T-cell (primary cell): ENCODE data around the gene CDK17. TPM values are rescaled to one million over a fixed set of nuclear protein-coding genes. Genes with fewer than 3 reads are reported as not detected.

ENCODE experiments used
- ATAC-seq, 4 experiments: fragments of 200-7000 bp in 3 of 4; fragments of 150-1000 bp in 1 of 4; cut with Tn5 transposase; replicated peaks in 1 of 4; 1 replicate in 3 of 4; 2 replicates in 1 of 4; pipeline ENCODE4 v1.10.0; 2021; ENCODE audit warnings: moderate library complexity in 3 of 4, mild to moderate bottlenecking in 2 of 4, moderate number of reproducible peaks in 1 of 4
- CTCF ChIA-PET, 2 donors: fragments of 300-600 bp; sonication (Branson Sonifier 250); formaldehyde crosslinking; loops; one replicate each; lab custom pipeline; 2022; ENCODE audit warnings: antibody characterized with exemption in 2 of 2; lab: Charles Lee
- POLR2A ChIA-PET, 2 donors: fragments of 300-600 bp; sonication (Branson Sonifier 250); formaldehyde crosslinking; loops; one replicate each; lab custom pipeline; 2022; ENCODE audit warnings: antibody characterized with exemption in 2 of 2; lab: Charles Lee
- DNase-seq, 35 experiments: peaks; one replicate each; pipeline versions ENCODE4 v3.0.0 to v3.0.0-alpha.2; 2013 to 2023
- H3K27ac ChIP-seq: one replicate; pipeline ENCODE4 v1.5.1; 2013; ENCODE audit warnings: low read length
- H3K27me3 ChIP-seq, 2 experiments: replicated peaks in 1 of 2; 1 replicate in 1 of 2; 2 replicates in 1 of 2; pipeline versions ENCODE4 v1.6.1 to v1.7.0; 2013; ENCODE audit warnings: low read length in 1 of 2, mixed read lengths in 1 of 2; ENCODE audit not compliant: control insufficient read depth in 2 of 2, insufficient read depth in 2 of 2; ENCODE audit errors: extremely low read depth in 1 of 2
- H3K36me3 ChIP-seq, 2 donors: 1 replicate in 1 of 2; 2 replicates in 1 of 2; pipeline versions ENCODE4 v1.6.1 to v1.7.0; 2013; ENCODE audit warnings: low read length in 1 of 2; ENCODE audit not compliant: control insufficient read depth in 2 of 2, insufficient read depth in 1 of 2; ENCODE audit errors: extremely low read depth in 1 of 2
- H3K4me1 ChIP-seq, 2 experiments: 1 replicate in 1 of 2; 2 replicates in 1 of 2; pipeline versions ENCODE4 v1.6.1 to v1.7.0; 2013; ENCODE audit warnings: low read length in 2 of 2, mixed read lengths in 1 of 2; ENCODE audit not compliant: insufficient read depth in 2 of 2, control insufficient read depth in 1 of 2; ENCODE audit errors: extremely low read depth in 1 of 2
- H3K4me3 ChIP-seq, 2 donors: 1 replicate in 1 of 2; 2 replicates in 1 of 2; pipeline versions ENCODE4 v1.5.1 to v1.7.0; 2013; ENCODE audit warnings: mild to moderate bottlenecking in 2 of 2, low read length in 1 of 2, moderate library complexity in 1 of 2; ENCODE audit not compliant: control insufficient read depth in 1 of 2; ENCODE audit errors: extremely low read depth in 1 of 2
- H3K9me3 ChIP-seq: 2 replicates; pipeline ENCODE4 v1.7.0; 2013
- H3K27ac Mint-ChIP-seq, 2 donors: one replicate each; pipeline ENCODE4 v1.8.0; 2020 to 2021; ENCODE audit warnings: mild to moderate bottlenecking in 2 of 2, mixed read lengths in 2 of 2
- H3K27me3 Mint-ChIP-seq, 2 donors: one replicate each; pipeline ENCODE4 v1.8.0; 2021 to 2022; ENCODE audit warnings: mixed read lengths in 2 of 2
- H3K36me3 Mint-ChIP-seq: one replicate; pipeline ENCODE4 v1.8.0; 2021; ENCODE audit warnings: mixed read lengths
- H3K4me1 Mint-ChIP-seq, 3 donors: one replicate each; pipeline ENCODE4 v1.8.0; 2020 to 2022; ENCODE audit warnings: mixed read lengths in 3 of 3, mild to moderate bottlenecking in 1 of 3
- H3K4me3 Mint-ChIP-seq, 3 donors: one replicate each; pipeline ENCODE4 v1.8.0; 2020 to 2022; ENCODE audit warnings: mild to moderate bottlenecking in 3 of 3, mixed read lengths in 3 of 3, moderate library complexity in 3 of 3
- H3K9me3 Mint-ChIP-seq, 3 donors: one replicate each; pipeline ENCODE4 v1.8.0; 2020 to 2022; ENCODE audit warnings: mixed read lengths in 3 of 3
- WGBS: methylation state at CpG from one replicate; pipeline ENCODE4 v1.1.5; 2013; ENCODE audit warnings: missing lambda C conversion rate; ENCODE audit not compliant: insufficient coverage; 5-methylcytosine and 5-hydroxymethylcytosine counted together
- total RNA-seq, 35 experiments: library from RNA in 6 of 35; stranded (reverse) in 6 of 35; fragments of 120-200 nt in 1 of 35; gene quantifications; one replicate each; pipeline versions ENCODE4 v1.2.1 to v1.2.4 and lab custom pipeline; 2013 to 2026

Gene CDK17
- total RNA-seq, 5 donors from 2014 or later (not counting 1 experiment from before 2014, with no cell fraction given), result 56.4 to 114 (median 72.2) TPM

DNA sequence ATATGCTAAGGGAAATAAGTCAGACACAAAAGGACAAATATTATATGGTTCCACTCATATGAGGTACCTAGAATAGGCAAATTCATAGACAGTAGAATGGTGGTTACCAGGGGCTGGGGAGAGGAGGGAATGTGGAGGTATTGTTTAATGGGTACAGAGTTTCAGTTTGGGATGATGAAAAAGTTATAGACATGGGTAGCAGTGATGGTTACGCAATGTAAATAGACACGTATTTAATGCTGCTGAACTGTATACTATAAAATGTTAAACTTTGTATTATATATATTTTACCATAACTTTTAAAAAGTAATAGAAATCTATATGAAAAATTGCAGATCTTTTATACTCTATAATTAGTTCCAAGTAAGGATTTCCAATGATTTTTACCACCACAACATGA is 71.2 kb downstream of the CDK17 start:
- no peaks in the 10 kb centered on the region for H3K27me3 Mint-ChIP-seq
- H3K36me3 Mint-ChIP-seq, result peaks cover 44% of the 10 kb centered on the region
- peaks cover 0 to 9% of the 10 kb centered on the region in 2 donors for H3K36me3 ChIP-seq
- DNase-seq, result no peak
- H3K4me1 Mint-ChIP-seq, result peaks cover 64 to 72% (median 66%) of the 10 kb centered on the region in 3 donors
- ChIA-PET POLR2A (interaction anchor here in 1 of 2 donors (0.5 kb wide), 1 partner anchor 17 kb away, joined by 4 read pairs; no protein-coding TSS in a partner anchor), CTCF (interaction anchor here in 1 of 2 donors (0.9 kb wide), 1 partner anchor 188 kb away, joined by 3 read pairs; no protein-coding TSS in a partner anchor)
- H3K9me3 ChIP-seq, result no peaks in the 10 kb centered on the region
- WGBS, result no CpG with 5 or more reads among the region's 2 CpGs
- peak overlapping the region; percentile 55 to 80 for H3K27ac Mint-ChIP-seq
- no peaks in the 10 kb centered on the region for H3K27me3 ChIP-seq
- H3K27ac ChIP-seq, result no peak overlapping the region
- no peak overlapping the region for H3K4me3 Mint-ChIP-seq
- peaks cover 0 to 7% (median 0%) of the 10 kb centered on the region in 3 donors for H3K9me3 Mint-ChIP-seq
- no peak for ATAC-seq
- no peak overlapping the region for H3K4me3 ChIP-seq
- peaks cover 14 to 19% of the 10 kb centered on the region in 2 experiments for H3K4me1 ChIP-seq

DNA sequence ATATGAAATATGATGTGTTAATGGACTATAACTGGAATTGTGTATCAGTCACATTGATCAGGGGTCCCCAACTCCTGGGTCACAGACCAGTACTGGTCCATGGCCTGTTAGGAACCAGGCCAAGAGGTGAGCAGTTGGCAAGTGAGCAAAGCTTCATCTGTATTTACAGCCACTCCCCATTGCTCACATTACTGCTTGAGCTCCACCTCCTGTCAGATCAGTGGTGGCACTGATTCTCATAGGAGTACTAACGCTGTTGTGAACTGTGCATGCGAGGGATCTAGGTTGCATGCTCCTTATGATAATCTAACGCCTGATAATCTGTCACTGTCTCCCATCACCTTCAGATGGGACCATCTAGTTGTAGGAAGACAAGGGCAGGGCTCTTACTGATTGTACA is 72.3 kb downstream of the CDK17 start:
- H3K4me1 Mint-ChIP-seq, result peaks cover 64 to 71% (median 66%) of the 10 kb centered on the region in 3 donors
- CTCF ChIA-PET, result interaction anchor here (0.5 to 0.6 kb wide), 2 partner anchors 20 to 21 kb away, joined by 3 read pairs; no protein-coding TSS in a partner anchor
- H3K36me3 Mint-ChIP-seq, result peaks cover 48% of the 10 kb centered on the region

DNA sequence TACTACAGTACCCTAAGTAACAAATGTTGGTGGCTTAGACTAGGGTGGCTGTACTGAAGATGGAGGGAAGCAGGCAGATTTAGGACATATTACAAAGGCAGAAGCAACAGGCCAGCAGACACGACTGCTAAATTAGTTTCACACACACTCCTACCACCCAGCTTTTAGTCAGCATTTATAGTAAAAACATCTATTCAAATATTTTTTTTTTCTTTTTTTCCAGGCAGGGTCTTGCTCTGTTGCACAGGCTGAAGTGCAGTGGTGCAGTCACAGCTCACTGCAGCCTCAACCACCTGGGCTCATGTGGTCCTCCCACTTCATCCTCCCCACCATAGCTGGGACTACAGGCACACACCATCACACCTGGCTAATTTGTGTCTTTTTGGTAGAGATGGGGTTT is 72.9 kb downstream of the CDK17 start:
- Histone ChIP-seq H3K27ac (peak overlapping the region; percentile 35), H3K36me3 (peaks cover 1 to 11% of the 10 kb centered on the region in 2 donors), H3K27me3 (no peaks in the 10 kb centered on the region), H3K4me3 (no peak overlapping the region), H3K4me1 (peaks cover 14 to 19% of the 10 kb centered on the region in 2 experiments), H3K9me3 (no peaks in the 10 kb centered on the region)
- ATAC-seq (peak in 2 of 4 experiments; percentile 9 to 30), DNase-seq (no peak)
- Mint-ChIP-seq H3K36me3 (peaks cover 53% of the 10 kb centered on the region), H3K4me1 (peaks cover 63 to 71% (median 67%) of the 10 kb centered on the region in 3 donors), H3K27ac (peak overlapping the region; percentile 77 to 78), H3K4me3 (peak overlapping the region in 1 of 3 donors; percentile 52), H3K9me3 (peaks cover 0 to 14% (median 5%) of the 10 kb centered on the region in 3 donors), H3K27me3 (no peaks in the 10 kb centered on the region)
- ChIA-PET POLR2A (interaction anchor here in 1 of 2 donors (0.9 kb wide), 1 partner anchor 72 kb away, joined by 3 read pairs; no protein-coding TSS in a partner anchor), CTCF (no interaction called here)
- WGBS, result 17% methylated on average over 1 of the region's 1 CpG

More for the DNA sequence above, 72.3 kb downstream of the CDK17 start:
- Mint-ChIP-seq H3K27me3 (no peaks in the 10 kb centered on the region), H3K4me3 (peak overlapping the region in 1 of 3 donors; percentile 52), H3K9me3 (peaks cover 0 to 11% (median 4%) of the 10 kb centered on the region in 3 donors), H3K27ac (peak overlapping the region; percentile 77 to 78)
- Histone ChIP-seq H3K36me3 (peaks cover 0 to 10% of the 10 kb centered on the region in 2 donors), H3K9me3 (no peaks in the 10 kb centered on the region), H3K27me3 (no peaks in the 10 kb centered on the region), H3K4me3 (no peak overlapping the region), H3K4me1 (peaks cover 14 to 19% of the 10 kb centered on the region in 2 experiments), H3K27ac (no peak overlapping the region)
- no CpG with 5 or more reads among the region's 3 CpGs for WGBS
- ATAC-seq, result peak; percentile 41 to 44 (median 44)
- peak in 3 of 35 experiments; percentile 8 to 37 (median 18) for DNase-seq
- POLR2A ChIA-PET, result interaction anchor here in 1 of 2 donors (0.7 kb wide), 1 partner anchor 63 kb away, joined by 3 read pairs; no protein-coding TSS in a partner anchor

DNA sequence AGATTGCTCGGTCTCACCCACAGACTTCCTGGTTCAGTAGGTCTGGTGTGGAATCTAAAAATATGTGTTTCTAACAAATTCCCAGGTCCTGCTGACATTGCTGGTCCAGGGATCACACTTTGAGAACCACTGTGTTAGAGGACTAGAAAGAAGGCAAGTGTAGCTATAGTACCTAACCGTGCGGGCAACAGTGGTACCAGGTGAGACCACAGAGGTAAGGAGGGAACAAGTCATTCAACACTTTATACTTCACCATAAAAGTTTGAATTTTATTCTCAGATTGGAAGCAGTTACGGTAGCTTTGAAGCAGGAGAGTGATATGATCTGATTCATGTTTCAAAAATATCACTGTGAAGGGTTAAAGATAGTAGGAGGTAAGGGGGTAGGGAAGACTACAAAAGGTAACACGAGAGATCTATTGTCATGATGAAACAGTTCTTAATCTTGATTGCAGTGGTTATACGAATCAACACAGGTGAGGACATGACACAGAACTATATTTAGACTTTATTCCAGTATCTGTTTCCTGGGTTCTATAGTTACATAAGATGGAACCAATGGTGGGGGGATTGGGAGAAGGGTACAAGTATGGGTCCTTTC is 73.5 kb downstream of the CDK17 start:
- H3K4me1 ChIP-seq, result peaks cover 14 to 19% of the 10 kb centered on the region in 2 experiments
- Mint-ChIP-seq H3K36me3 (peaks cover 53% of the 10 kb centered on the region), H3K9me3 (peaks cover 0 to 20% (median 11%) of the 10 kb centered on the region in 3 donors), H3K27me3 (no peaks in the 10 kb centered on the region), H3K27ac (peak overlapping the region; percentile 77 to 78), H3K4me3 (peak overlapping the region in 2 of 3 donors; percentile 21 to 52), H3K4me1 (peaks cover 59 to 71% (median 68%) of the 10 kb centered on the region in 3 donors)
- H3K4me3 ChIP-seq, result no peak overlapping the region
- CTCF ChIA-PET, result interaction anchor here in 1 of 2 donors (0.9 kb wide), 1 partner anchor 73 kb away, joined by 5 read pairs; the partner anchor contains the start of gene CDK17
- no peak for DNase-seq
- peaks cover 3 to 15% of the 10 kb centered on the region in 2 donors for H3K36me3 ChIP-seq
- 50% methylated on average over 1 of the region's 6 CpGs for WGBS
- POLR2A ChIA-PET, result interaction anchor here in 1 of 2 donors (0.9 kb wide), 1 partner anchor 72 kb away, joined by 3 read pairs; no protein-coding TSS in a partner anchor
- no peaks in the 10 kb centered on the region for H3K9me3 ChIP-seq
- no peaks in the 10 kb centered on the region for H3K27me3 ChIP-seq
- ATAC-seq, result peak; percentile 45 to 68 (median 52)
- peak overlapping the region; percentile 35 for H3K27ac ChIP-seq

DNA sequence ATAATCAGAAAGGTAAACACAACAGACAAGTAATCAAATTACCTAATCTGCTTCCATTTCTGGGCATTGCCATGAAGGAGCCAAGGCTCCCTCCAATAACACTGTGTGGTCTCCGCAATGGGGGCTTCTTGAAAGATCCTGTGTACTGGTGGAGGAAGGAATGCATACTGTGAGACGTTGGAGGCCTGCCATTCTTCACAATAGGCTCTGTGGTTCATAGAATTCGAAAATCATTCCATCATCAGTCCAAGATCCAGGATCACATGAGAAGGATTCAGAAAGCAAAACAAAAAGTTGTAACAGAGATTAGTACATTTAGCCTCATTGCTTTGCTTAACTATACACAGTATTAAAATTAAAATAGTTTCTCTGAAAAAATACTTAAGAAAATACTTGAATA is 76.3 kb downstream of the CDK17 start:
- Histone ChIP-seq H3K9me3 (no peaks in the 10 kb centered on the region), H3K4me1 (peaks cover 9 to 12% of the 10 kb centered on the region in 2 experiments), H3K27ac (no peak overlapping the region), H3K27me3 (no peaks in the 10 kb centered on the region), H3K4me3 (no peak overlapping the region), H3K36me3 (peaks cover 3 to 15% of the 10 kb centered on the region in 2 donors)
- no CpG with 5 or more reads among the region's 3 CpGs for WGBS
- Mint-ChIP-seq H3K27ac (peak overlapping the region in 1 of 2 donors; percentile 58), H3K9me3 (peaks cover 0 to 20% (median 11%) of the 10 kb centered on the region in 3 donors), H3K4me1 (peaks cover 38 to 48% (median 46%) of the 10 kb centered on the region in 3 donors), H3K36me3 (peaks cover 45% of the 10 kb centered on the region), H3K27me3 (no peaks in the 10 kb centered on the region), H3K4me3 (no peak overlapping the region)
- ChIA-PET POLR2A (no interaction called here), CTCF (no interaction called here)
- DNase-seq (no peak), ATAC-seq (no peak)

DNA sequence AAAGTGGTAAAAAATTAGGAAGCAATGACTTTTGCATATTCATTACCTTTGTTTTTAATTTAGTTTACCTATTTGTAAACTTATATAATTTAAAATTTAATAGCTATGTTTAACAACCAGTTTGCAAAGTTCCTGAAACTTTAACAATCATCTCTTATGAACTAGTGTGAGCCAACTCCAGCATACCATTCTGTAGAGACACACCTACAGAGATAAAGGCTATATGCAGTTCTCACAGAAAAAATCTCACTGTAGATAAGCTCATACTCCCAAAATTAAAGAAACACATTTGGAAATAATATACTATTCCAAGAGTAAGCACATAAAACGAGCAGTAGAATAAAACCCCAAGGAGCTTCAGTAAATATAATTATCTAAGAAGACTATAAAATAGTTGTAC is 77.5 kb downstream of the CDK17 start:
- Mint-ChIP-seq H3K36me3 (peaks cover 43% of the 10 kb centered on the region), H3K4me3 (no peak overlapping the region), H3K27me3 (no peaks in the 10 kb centered on the region), H3K9me3 (peaks cover 0 to 20% (median 11%) of the 10 kb centered on the region in 3 donors), H3K4me1 (peaks cover 29 to 40% (median 35%) of the 10 kb centered on the region in 3 donors), H3K27ac (peak overlapping the region in 1 of 2 donors; percentile 44)
- no peaks in the 10 kb centered on the region for H3K27me3 ChIP-seq
- DNase-seq (no peak), ATAC-seq (no peak)
- peaks cover 9 to 10% of the 10 kb centered on the region in 2 experiments for H3K4me1 ChIP-seq
- H3K4me3 ChIP-seq, result no peak overlapping the region
- ChIA-PET POLR2A (interaction anchor here (0.6 to 1.3 kb wide), 5 partner anchors 11 to 21 kb away, joined by 3 to 7 read pairs (median 4); no protein-coding TSS in a partner anchor), CTCF (interaction anchor here (0.6 to 1.0 kb wide), 3 partner anchors 15 to 51 kb away, joined by 3 to 4 read pairs (median 3); no protein-coding TSS in a partner anchor)
- H3K36me3 ChIP-seq, result peaks cover 3 to 15% of the 10 kb centered on the region in 2 donors
- WGBS, result no CpG with 5 or more reads among the region's 1 CpG
- H3K9me3 ChIP-seq, result no peaks in the 10 kb centered on the region
- no peak overlapping the region for H3K27ac ChIP-seq
